ENCODE data around the gene PSMA3. TPM values are rescaled to one million over a fixed set of nuclear protein-coding genes. Genes with fewer than 3 reads are reported as not detected.
A peak's percentile ranks its signal among the peaks of the same experiment; 100 is the strongest.

The PSMA3 gene
- total and polyA plus RNA-seq, 12 donors = 80.9 to 270 (median 162) TPM

GRCh38 chr14:58238252-58239243, 6.1 kb upstream of the PSMA3 start:
- H3K9me3 ChIP-seq (replicated peaks in 1 of 3) = no peaks in the 10 kb centered on the region
- intact Hi-C loops (cut with DNase I) = no loop called here
- peak in 5 of 7 donors; percentile 29 to 61 (median 45) for DNase-seq
- peaks cover 11 to 17% of the 10 kb centered on the region in 2 donors for H3K4me1 ChIP-seq (replicated peaks in 1 of 2)
- 16 to 30% (median 25%) methylated on average over 16 of the region's 16 CpGs for WGBS, 4 donors
- no peak for TF ChIP-seq POLR2A (IDR thresholded peaks at IDR 0.05)
- TF ChIP-seq CTCF (IDR thresholded peaks at IDR 0.05) = no peak
- H3K27me3 ChIP-seq = no peaks in the 10 kb centered on the region
- H3K27ac ChIP-seq = peak overlapping the region; percentile 34 to 88 (median 69)
- H3K36me3 ChIP-seq (replicated peaks in 1 of 2) = peaks cover 0 to 1% of the 10 kb centered on the region in 2 donors
- peak overlapping the region in 2 of 4 donors; percentile 30 to 81 for H3K4me3 ChIP-seq

- WGBS, 4 donors = 1 to 3% (median 2%) methylated on average over 23 of the region's 23 CpGs
- intact Hi-C loops (cut with DNase I) = no loop called here
- TF ChIP-seq POLR2A (IDR thresholded peaks at IDR 0.05) (no peak), CTCF (IDR thresholded peaks at IDR 0.05) (peak in 1 of 6 experiments; percentile 16)
- Histone ChIP-seq H3K4me1 (replicated peaks in 1 of 2) (peaks cover 15 to 21% of the 10 kb centered on the region in 2 donors), H3K36me3 (replicated peaks in 1 of 2) (no peaks in the 10 kb centered on the region), H3K27ac (peak overlapping the region; percentile 41 to 88 (median 69)), H3K4me3 (peak overlapping the region; percentile 6 to 81 (median 22)), H3K27me3 (no peaks in the 10 kb centered on the region), H3K9me3 (replicated peaks in 1 of 3) (no peaks in the 10 kb centered on the region)
- peak; percentile 63 to 92 (median 80) for DNase-seq
Observed at GRCh38 chr14:58239244-58240195, 5.1 kb upstream of the PSMA3 start.

GRCh38 chr14:58243790-58244555, 670 bp upstream of the PSMA3 start:
- intact Hi-C loops (cut with DNase I) = no loop called here
- H3K36me3 ChIP-seq (replicated peaks in 1 of 2) = peaks cover 0 to 14% of the 10 kb centered on the region in 2 donors
- H3K27ac ChIP-seq = peak overlapping the region; percentile 80 to 98 (median 96)
- TF ChIP-seq POLR2A (IDR thresholded peaks at IDR 0.05) (no peak), CTCF (IDR thresholded peaks at IDR 0.05) (no peak)
- H3K4me3 ChIP-seq = peak overlapping the region in 2 of 4 donors; percentile 92 to 93
- no peaks in the 10 kb centered on the region for H3K9me3 ChIP-seq (replicated peaks in 1 of 3)
- peak in 2 of 7 donors; percentile 22 to 57 for DNase-seq
- H3K4me1 ChIP-seq (replicated peaks in 1 of 2) = peaks cover 31 to 40% of the 10 kb centered on the region in 2 donors
- H3K27me3 ChIP-seq = no peaks in the 10 kb centered on the region
- 0 to 2% (median 1%) methylated on average over 16 of the region's 16 CpGs for WGBS, 4 donors
